Activated T-helper 2 cell treated with anti-CD3 and anti-CD28 coated beads, Interferon-gamma antibody, Interleukin-2, Interleukin-4, amounts not matched to agents 10 μg/mL and 5 μg/mL and 100 μg/mL, durations not matched to agents 14 hours and 24 hours and 36 hours (primary cell): ENCODE measurements around the gene PKDCC. TPM values are rescaled to one million over a fixed set of nuclear protein-coding genes. Genes with fewer than 3 reads are reported as not detected.

Experiments
- DNase-seq: peaks from one replicate; pipeline ENCODE4 v3.0.0; 2021; ENCODE audit warnings: low spot score
- H3K27ac Mint-ChIP-seq: one replicate; pipeline ENCODE4 v1.8.0; 2021; ENCODE audit warnings: mixed read lengths
- H3K27me3 Mint-ChIP-seq: one replicate; pipeline ENCODE4 v1.8.0; 2021; ENCODE audit warnings: low read depth, mixed read lengths
- H3K36me3 Mint-ChIP-seq: one replicate; pipeline ENCODE4 v1.8.0; 2021; ENCODE audit warnings: low read depth, mixed read lengths
- H3K4me1 Mint-ChIP-seq: one replicate; pipeline ENCODE4 v1.8.0; 2021; ENCODE audit warnings: low read depth, mixed read lengths
- H3K4me3 Mint-ChIP-seq: one replicate; pipeline ENCODE4 v1.8.0; 2021; ENCODE audit warnings: low read depth, mild to moderate bottlenecking, moderate library complexity, mixed read lengths
- H3K9me3 Mint-ChIP-seq: one replicate; pipeline ENCODE4 v1.8.0; 2021; ENCODE audit warnings: mixed read lengths
- intact Hi-C: fragments of 100-400 bp; cut with micrococcal nuclease; formaldehyde crosslinking; loops from one replicate; pipeline ENCODE4 v1.15.1; 2023
- total RNA-seq: library from RNA; stranded (reverse); gene quantifications from 2 replicates; pipeline ENCODE4 v1.2.3, GENCODE V29; 2022

PKDCC gene, protein sequence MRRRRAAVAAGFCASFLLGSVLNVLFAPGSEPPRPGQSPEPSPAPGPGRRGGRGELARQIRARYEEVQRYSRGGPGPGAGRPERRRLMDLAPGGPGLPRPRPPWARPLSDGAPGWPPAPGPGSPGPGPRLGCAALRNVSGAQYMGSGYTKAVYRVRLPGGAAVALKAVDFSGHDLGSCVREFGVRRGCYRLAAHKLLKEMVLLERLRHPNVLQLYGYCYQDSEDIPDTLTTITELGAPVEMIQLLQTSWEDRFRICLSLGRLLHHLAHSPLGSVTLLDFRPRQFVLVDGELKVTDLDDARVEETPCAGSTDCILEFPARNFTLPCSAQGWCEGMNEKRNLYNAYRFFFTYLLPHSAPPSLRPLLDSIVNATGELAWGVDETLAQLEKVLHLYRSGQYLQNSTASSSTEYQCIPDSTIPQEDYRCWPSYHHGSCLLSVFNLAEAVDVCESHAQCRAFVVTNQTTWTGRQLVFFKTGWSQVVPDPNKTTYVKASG
- 0.11 TPM in 1 of 2 replicates, not detected in the other for total RNA-seq

DNA sequence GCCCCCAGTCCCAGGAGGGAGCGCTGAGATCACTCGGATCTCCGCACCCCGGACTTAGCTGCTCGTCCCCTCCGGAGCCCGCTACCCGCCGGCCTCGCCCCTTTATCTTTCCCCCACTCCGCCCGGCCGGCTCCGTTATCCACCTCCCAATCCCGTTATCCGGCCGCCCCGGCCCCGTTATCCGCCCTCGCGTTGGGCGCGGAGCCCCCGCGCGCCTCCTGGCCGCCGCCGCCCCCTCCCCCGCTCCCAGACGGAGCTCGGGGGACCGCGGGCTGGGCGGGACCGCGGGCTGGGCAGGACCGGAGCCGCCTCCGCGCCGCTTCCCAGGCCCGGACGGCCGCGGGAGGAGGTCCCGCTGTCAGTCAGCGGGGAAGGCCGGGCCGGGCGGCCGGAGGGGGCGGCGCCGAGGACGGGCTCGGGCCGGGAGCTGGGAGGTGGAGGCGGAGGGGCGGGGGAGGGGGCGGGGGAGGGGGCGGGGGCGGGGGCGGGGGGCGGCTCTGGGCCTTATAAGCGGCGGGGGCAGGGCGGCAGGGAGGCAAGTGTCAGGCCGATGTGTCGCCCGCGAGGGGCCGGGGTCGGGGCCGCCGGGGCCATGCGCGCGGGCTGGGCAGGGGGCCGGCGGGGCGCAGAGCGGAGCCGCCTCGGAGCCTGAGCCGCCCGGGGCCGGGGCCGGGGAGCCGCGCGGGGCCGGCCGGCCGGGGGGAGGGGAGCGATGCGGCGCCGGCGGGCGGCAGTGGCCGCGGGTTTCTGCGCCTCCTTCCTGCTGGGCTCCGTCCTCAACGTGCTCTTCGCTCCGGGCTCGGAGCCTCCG, at the start of gene PKDCC:
Gene PKDCC, plus strand, starts transcription at position 534 of the 811 bp plus-strand sequence. Its CDS starts 179 bp downstream, at position 713.
- intact Hi-C loops = no loop called here
- Mint-ChIP-seq H3K9me3 (no peaks in the 10 kb centered on the region), H3K27me3 (peaks cover 70% of the 10 kb centered on the region)

DNA sequence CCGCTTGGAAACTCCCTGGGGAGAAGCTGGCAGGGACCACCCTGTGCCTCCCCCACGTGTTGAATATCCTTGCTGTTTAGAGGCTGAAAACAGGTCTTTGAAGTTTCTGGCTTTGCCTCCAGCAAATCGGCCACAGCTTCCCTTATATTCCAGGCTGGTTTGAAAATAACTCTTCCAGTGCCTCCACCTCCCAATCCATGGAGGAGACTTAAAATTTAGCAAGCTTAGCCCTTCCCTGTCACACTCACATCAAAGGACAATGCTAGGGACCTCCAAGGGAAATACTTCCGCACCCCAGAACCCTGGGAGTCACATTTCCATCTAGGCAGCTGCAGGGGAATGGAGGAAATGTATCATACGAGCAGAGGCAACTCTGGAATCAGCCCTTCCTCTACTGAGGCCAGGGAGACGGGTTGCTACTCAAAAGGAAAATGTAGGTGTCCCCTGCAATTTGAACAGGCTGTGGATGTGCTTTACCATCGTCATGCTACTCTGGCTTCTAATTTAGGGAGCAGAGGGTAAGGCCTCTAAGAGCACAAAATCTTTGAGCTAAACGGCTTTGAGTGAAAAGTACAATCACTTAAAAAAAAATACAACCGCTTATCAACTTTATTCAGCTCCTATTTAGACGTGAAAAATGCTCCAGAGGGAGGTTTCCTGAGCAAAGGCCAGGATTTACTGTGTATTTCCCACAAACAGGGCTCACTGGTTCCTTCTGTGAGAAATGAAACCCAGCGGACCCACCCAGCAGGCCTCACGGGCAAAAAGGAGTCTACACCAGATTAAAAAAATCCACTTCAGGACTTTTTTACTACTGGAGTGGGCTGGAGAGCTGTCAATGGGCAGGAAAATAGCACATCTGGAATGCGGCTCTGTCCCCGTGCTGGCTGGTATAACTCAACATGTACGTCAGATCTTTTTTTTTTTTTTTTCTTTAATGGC, 49.4 kb upstream of the PKDCC start:
- no peak for DNase-seq
- Mint-ChIP-seq H3K36me3 (no peaks in the 10 kb centered on the region), H3K4me3 (no peak overlapping the region), H3K27me3 (peaks cover 2% of the 10 kb centered on the region), H3K27ac (no peak overlapping the region), H3K9me3 (peaks cover 2% of the 10 kb centered on the region), H3K4me1 (no peaks in the 10 kb centered on the region)
- intact Hi-C loops = no loop called here

More for the DNA sequence above, at the start of gene PKDCC:
- Mint-ChIP-seq H3K27ac (no peak within 1 kb of the TSS), H3K4me1 (no peaks in the 10 kb centered on the region), H3K36me3 (no peaks in the 10 kb centered on the region), H3K4me3 (peak within 1 kb of the TSS; percentile 18)
- no peak for DNase-seq

DNA sequence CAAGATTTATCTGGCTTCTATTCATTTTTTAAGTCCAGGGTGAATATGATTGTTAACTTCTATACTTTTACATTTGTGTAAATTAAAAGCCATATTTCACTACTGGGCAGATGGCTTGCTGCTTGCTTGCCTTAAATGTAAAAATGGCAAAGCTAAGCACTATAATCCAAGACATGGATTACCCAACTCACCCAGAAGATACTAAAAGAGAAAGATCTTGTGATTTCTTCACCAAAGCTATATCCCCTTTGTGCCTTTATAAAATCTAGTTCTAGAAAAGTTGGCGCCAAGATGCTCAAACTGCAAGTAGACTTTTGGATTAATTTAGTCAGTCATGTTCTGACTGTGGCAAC, 48.7 kb upstream of the PKDCC start:
- Mint-ChIP-seq H3K4me3 (no peak overlapping the region), H3K27me3 (peaks cover 2% of the 10 kb centered on the region), H3K27ac (no peak overlapping the region), H3K9me3 (peaks cover 9% of the 10 kb centered on the region), H3K4me1 (no peaks in the 10 kb centered on the region), H3K36me3 (no peaks in the 10 kb centered on the region)
- no peak for DNase-seq
- intact Hi-C loops = no loop called here

DNA sequence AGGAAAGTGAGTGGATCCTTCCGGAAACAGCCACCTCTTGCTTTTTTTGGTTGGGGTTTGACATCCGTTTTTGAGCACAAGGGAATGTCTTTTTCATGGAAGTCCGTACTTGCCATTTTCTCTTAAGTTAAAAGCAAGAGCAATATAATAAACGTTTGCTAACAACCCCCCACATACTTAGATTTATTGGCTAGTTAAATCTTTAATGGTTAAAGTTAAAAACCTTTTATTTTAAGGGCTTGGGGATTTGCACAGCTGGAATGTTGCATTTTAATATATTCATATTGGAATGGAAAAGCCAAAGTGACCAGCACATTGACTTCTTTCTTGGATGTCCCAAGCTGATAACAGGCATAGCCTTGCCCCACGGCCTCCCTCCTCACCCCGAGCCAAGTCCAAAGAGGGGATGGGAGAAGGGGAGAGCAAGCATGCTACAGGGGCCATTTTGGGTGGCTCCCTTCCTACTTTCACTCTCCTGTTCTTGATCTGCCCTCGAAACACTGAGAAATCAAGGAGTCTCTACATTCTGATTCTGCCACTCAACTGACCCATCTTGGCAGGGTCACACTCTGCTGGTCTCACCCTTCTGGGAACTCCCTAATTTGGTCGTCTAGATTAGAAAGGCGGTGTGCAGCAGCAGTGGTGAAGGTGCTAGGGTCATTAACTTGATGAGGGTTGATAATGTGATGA, 48.1 kb upstream of the PKDCC start:
- Mint-ChIP-seq H3K36me3 (no peaks in the 10 kb centered on the region), H3K4me3 (no peak overlapping the region), H3K27me3 (peaks cover 2% of the 10 kb centered on the region), H3K4me1 (no peaks in the 10 kb centered on the region), H3K9me3 (peaks cover 15% of the 10 kb centered on the region), H3K27ac (no peak overlapping the region)
- intact Hi-C loops = no loop called here
- DNase-seq = no peak

DNA sequence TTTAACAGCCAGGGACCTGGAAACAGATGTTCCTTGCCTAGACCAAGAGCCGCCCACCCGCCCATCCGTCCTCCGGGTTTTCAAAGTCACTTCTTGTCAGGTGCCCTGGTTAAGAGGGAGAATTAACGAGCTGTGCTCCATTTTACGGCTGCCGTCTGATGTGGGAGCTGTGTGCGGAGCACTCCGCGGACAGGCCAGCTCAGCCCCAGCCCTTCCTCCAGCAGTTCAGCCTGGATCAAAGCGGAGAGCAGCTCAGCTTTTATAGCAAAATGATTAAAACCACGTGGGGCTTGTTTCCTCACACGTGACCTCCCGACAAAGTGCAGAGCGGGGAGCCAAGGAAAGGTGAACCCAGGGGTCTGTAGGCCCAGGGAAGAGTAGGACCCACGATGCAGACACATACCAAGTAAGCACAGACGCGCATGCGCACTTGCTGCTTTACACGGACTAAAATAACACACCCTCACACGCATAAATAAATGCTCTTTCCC, 46.1 kb upstream of the PKDCC start:
- H3K36me3 Mint-ChIP-seq = no peaks in the 10 kb centered on the region
- peaks cover 27% of the 10 kb centered on the region for H3K9me3 Mint-ChIP-seq
- H3K27ac Mint-ChIP-seq = no peak overlapping the region
- no peaks in the 10 kb centered on the region for H3K4me1 Mint-ChIP-seq
- H3K27me3 Mint-ChIP-seq = peaks cover 12% of the 10 kb centered on the region
- intact Hi-C loops = no loop called here
- H3K4me3 Mint-ChIP-seq = no peak overlapping the region
- DNase-seq = no peak

DNA sequence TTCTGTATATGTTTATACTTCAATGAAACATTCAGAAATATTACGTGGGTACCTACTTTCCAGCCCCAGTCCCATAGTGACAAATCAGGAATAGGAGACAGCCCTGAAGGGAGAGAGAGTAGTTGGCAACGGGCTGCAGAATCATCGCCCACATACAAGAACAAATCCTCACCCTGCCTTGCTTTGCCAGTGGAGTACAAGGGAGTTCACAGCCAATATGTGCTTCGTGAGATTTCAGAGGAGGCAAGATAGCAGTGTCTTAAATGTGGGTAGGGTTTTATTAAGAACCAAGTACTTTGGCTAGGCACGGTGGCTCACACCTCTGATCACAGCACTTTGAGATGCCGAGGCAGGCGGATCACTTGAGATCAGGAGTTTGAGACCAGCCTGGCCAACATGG, 40.3 kb upstream of the PKDCC start:
- intact Hi-C loops = no loop called here
- no peak overlapping the region for H3K4me3 Mint-ChIP-seq
- H3K27ac Mint-ChIP-seq = no peak overlapping the region
- no peaks in the 10 kb centered on the region for H3K36me3 Mint-ChIP-seq
- no peak for DNase-seq
- peaks cover 16% of the 10 kb centered on the region for H3K27me3 Mint-ChIP-seq
- peaks cover 27% of the 10 kb centered on the region for H3K9me3 Mint-ChIP-seq
- H3K4me1 Mint-ChIP-seq = peaks cover 7% of the 10 kb centered on the region

DNA sequence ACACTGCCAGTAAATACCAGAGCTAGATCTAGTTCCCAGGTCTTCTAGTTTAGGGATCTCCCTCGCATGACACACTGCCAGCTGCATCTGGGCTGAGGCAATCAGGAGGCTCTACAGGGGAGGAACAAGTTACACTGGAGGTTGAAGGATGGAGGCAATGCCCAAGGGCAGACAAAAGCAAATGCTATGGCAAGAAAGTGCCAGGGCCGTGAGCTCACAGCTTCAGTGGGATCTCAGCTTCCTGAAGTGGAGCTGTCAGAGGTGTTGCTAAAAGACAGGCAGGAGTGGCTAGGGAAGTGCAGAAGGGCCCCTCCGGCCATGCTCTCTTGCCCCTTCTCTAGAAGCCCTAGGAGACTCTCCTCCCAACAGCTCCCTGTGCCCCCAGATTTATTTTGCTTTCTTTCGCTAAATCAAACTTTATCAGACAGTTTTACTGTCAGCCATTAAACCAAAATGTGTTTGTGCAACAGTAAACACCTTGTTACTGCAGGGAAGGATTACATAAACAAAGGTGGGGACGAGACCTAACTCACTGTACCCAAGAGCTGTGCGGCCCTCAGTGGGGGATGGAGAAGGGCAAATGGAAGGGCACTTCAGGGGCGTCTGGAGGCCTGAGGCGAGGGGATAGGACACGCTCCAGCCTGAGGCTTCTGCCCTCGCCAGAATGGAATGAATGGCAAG, 39.4 kb upstream of the PKDCC start:
- Mint-ChIP-seq H3K27ac (no peak overlapping the region), H3K27me3 (peaks cover 16% of the 10 kb centered on the region), H3K4me3 (no peak overlapping the region), H3K36me3 (no peaks in the 10 kb centered on the region), H3K9me3 (peaks cover 25% of the 10 kb centered on the region), H3K4me1 (peaks cover 7% of the 10 kb centered on the region)
- DNase-seq = no peak
- intact Hi-C loops = no loop called here

DNA sequence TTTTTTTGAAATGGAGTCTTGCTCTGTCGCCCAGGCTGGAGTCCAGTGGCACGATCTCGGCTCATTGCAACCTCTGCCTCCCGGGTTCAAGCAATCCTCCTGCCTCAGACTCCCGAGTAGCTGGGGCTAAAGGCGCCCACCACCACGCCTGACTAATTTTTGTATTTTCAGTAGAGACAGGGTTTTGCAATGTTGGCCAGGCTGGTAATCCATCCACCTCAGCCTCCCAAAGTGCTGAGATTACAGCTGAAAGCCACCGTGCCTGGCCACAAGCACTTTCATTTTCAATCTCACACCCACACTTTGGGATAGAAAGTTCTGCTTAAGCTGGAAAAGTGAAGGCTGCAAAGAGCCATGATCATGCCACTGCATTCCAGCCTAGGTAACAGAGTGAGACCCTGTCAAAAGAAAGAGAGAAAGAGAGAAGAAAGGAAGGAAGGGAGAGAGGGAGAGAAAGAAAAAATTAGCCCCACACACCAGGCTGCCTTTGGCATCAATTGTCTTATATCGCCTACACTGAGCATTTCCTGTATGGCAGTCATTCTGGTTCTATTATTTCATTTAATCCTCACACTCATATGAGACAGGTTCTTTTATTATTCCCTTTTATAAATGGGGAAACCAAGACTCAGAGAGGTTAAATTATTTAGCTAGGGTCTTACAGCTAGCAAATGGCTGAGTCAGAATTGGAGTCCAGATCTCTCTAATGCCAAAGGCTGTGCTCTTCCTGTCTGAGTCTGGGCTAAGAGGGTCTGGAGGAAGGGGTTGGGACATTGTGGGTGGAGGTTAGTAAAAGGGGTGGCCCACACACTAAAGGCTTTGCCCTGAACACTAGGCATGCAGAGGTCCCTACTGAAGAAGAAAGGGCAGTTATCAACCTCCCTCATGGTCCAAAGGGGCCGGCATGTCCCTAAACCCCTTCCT, 37.9 kb upstream of the PKDCC start:
- H3K4me1 Mint-ChIP-seq = peaks cover 7% of the 10 kb centered on the region
- intact Hi-C loops = no loop called here
- H3K4me3 Mint-ChIP-seq = no peak overlapping the region
- peaks cover 12% of the 10 kb centered on the region for H3K9me3 Mint-ChIP-seq
- no peak for DNase-seq
- no peaks in the 10 kb centered on the region for H3K36me3 Mint-ChIP-seq
- peaks cover 16% of the 10 kb centered on the region for H3K27me3 Mint-ChIP-seq
- no peak overlapping the region for H3K27ac Mint-ChIP-seq

DNA sequence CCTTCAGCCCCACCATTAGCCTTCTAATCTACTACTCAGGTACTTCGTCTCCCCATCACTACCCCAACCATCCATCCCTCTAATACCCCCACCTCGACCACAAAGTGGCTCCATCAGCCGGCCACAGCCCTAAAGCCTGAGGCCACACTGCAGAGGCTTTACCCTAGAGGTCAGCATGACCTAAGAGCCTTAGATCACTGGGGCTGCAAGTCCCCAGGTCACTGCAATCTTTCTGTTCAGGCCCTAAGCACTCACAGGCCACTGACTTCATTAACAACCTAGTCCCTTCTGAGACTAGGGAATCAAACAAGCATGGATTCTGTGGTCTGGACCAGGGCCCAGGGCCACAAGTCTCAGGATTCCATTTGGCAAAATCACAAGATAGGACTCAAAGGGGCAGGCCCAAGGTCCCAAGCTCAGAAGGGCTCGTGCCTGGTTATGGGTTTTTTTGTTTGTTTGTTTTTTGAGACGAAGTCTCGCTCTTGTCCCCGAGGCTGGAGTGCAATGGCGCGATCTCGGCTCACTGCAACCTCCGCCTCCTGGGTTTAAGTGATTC, 37.0 kb upstream of the PKDCC start:
- no peak for DNase-seq
- H3K4me1 Mint-ChIP-seq = peaks cover 7% of the 10 kb centered on the region
- H3K9me3 Mint-ChIP-seq = peaks cover 4% of the 10 kb centered on the region
- H3K27me3 Mint-ChIP-seq = peaks cover 13% of the 10 kb centered on the region
- no peaks in the 10 kb centered on the region for H3K36me3 Mint-ChIP-seq
- H3K27ac Mint-ChIP-seq = no peak overlapping the region
- intact Hi-C loops = no loop called here
- H3K4me3 Mint-ChIP-seq = no peak overlapping the region

DNA sequence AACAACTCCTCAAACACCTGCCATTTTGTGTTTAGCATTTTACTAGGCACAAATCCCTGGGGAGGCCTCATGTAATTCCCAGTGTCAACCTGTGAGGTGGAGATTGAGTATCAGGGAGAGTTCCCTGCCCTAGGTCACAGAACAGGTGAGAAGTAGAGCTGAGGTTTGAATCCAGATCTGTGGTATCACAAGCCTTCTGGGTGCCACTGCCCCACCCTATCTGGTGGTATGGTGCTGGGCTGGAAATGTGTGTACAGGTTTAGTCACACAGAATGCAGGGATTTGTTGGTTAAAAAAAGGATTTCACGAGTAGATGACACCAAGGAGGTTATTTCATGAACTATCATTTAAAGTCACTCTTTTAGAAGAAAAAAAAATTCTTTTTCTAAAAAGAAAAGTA, 35.7 kb upstream of the PKDCC start:
- Mint-ChIP-seq H3K36me3 (no peaks in the 10 kb centered on the region), H3K27me3 (peaks cover 5% of the 10 kb centered on the region), H3K4me1 (peaks cover 7% of the 10 kb centered on the region), H3K9me3 (no peaks in the 10 kb centered on the region), H3K27ac (no peak overlapping the region), H3K4me3 (no peak overlapping the region)
- intact Hi-C loops = no loop called here
- no peak for DNase-seq
